HCT116 (cell line): ENCODE data around the gene ARL15. TPM values are rescaled to one million over a fixed set of nuclear protein-coding genes. Genes with fewer than 3 reads are reported as not detected.

Source experiments
- ATAC-seq: fragments of 200-7000 bp; cut with Tn5 transposase; 2 replicates; pipeline ENCODE4 v1.9.1; 2020; ENCODE audit warnings: mild to moderate bottlenecking, moderate library complexity
- BruUV-seq: library from RNA; stranded (reverse); fragments of 400-500 nt; replicated peaks from 2 replicates; lab custom pipeline; 2021; lab: Mats Ljungman, UMichigan
- CTCF ChIA-PET: fragments of 300-600 bp; sonication (Branson Sonifier 250); formaldehyde crosslinking; loops from one replicate; lab custom pipeline; 2021; ENCODE audit warnings: antibody characterized with exemption; lab: Charles Lee
- POLR2A ChIA-PET: fragments of 300-600, 350-600 bp; sonication (Branson Sonifier 250); formaldehyde crosslinking; loops from one replicate; lab custom pipeline; 2021; ENCODE audit warnings: antibody characterized with exemption; lab: Charles Lee
- RAD21 ChIA-PET, 2 experiments: fragments of 300-600 bp; sonication (Branson Sonifier 250); formaldehyde crosslinking; loops; one replicate each; lab custom pipeline; 2023; ENCODE audit warnings: low total read pairs in 2 of 2; ENCODE audit not compliant: uncharacterized antibody in 2 of 2, unreplicated experiment in 2 of 2, low non-redundant PET in 1 of 2; lab: Charles Lee
- DNase-seq: peaks from one replicate; pipeline ENCODE4 v3.0.0-alpha.2; 2010; ENCODE audit warnings: low read depth, low spot score
- H2AFZ ChIP-seq: fragments of 200-600 bp; shearing (Covaris generic), sonication (generic); 2 replicates; pipeline ENCODE4 v1.6.1; 2017; ENCODE audit warnings: low read depth, mixed run types, mixed read lengths, antibody characterized with exemption, low read length; ENCODE audit not compliant: poor library complexity, severe bottlenecking
- H3K27ac ChIP-seq: 2 replicates; pipeline ENCODE4 v1.5.1; 2012; ENCODE audit warnings: low read depth, low read length
- H3K27me3 ChIP-seq: fragments of 200-600 bp; sonication (generic); 2 replicates; pipeline ENCODE4 v1.6.1; 2016; ENCODE audit warnings: mixed run types, low read length, mixed read lengths; ENCODE audit not compliant: insufficient read depth
- H3K36me3 ChIP-seq, 2 experiments: fragments of 200-500 bp in 1 of 2; fragments of 200-600 bp in 1 of 2; sonication (Bioruptor generic) in 1 of 2; sonication (generic) in 1 of 2; 2 replicates each; pipeline versions ENCODE4 v1.5.1 to v1.6.1; 2014 to 2016; ENCODE audit warnings: low read length in 2 of 2, inconsistent platforms in 1 of 2, mixed read lengths in 1 of 2, mixed run types in 1 of 2; ENCODE audit not compliant: insufficient read depth in 2 of 2, control insufficient read depth in 1 of 2
- H3K4me1 ChIP-seq, 2 experiments: fragments of 200-600 bp in 1 of 2; sonication (generic) in 1 of 2; 2 replicates each; pipeline versions ENCODE4 v1.5.1 to v1.6.1; 2012 to 2017; ENCODE audit warnings: low read length in 2 of 2, inconsistent platforms in 1 of 2, mild to moderate bottlenecking in 1 of 2, mixed read lengths in 1 of 2, mixed run types in 1 of 2, moderate library complexity in 1 of 2; ENCODE audit not compliant: insufficient read depth in 2 of 2, control insufficient read depth in 1 of 2
- H3K4me2 ChIP-seq: fragments of 200-600 bp; sonication (generic); 2 replicates; pipeline ENCODE4 v1.6.1; 2017; ENCODE audit warnings: mixed run types, low read length, mixed read lengths
- H3K4me3 ChIP-seq, 2 experiments: fragments of 200-600 bp in 1 of 2; sonication (generic) in 1 of 2; replicated peaks in 1 of 2; 2 replicates each; pipeline ENCODE4 v1.5.1; 2011 to 2016; ENCODE audit warnings: low read length in 2 of 2, control low read depth in 1 of 2, low read depth in 1 of 2, mild to moderate bottlenecking in 1 of 2, mixed read lengths in 1 of 2, mixed run types in 1 of 2
- H3K79me2 ChIP-seq: fragments of 200-600 bp; sonication (generic); 2 replicates; pipeline ENCODE4 v1.6.1; 2017; ENCODE audit warnings: mild to moderate bottlenecking, mixed run types, low read length, moderate library complexity, mixed read lengths; ENCODE audit not compliant: insufficient read depth
- H3K9ac ChIP-seq: fragments of 200-600 bp; sonication (generic); 2 replicates; pipeline ENCODE4 v1.6.1; 2016; ENCODE audit warnings: low read length, mixed read lengths
- H3K9me2 ChIP-seq: fragments of 200-600 bp; sonication (generic), shearing (Covaris generic); 2 replicates; pipeline ENCODE4 v1.6.1; 2017; ENCODE audit warnings: mixed run types, mild to moderate bottlenecking, moderate library complexity; ENCODE audit not compliant: insufficient read depth
- H3K9me3 ChIP-seq, 2 experiments: fragments of 200-500 bp in 1 of 2; fragments of 200-600 bp in 1 of 2; sonication (Bioruptor generic) in 1 of 2; sonication (generic) in 1 of 2; 2 replicates each; pipeline ENCODE4 v1.6.1; 2014 to 2017; ENCODE audit warnings: low read length in 2 of 2, mixed read lengths in 2 of 2, inconsistent platforms in 1 of 2, low read depth in 1 of 2, mild to moderate bottlenecking in 1 of 2, mixed run types in 1 of 2, moderate library complexity in 1 of 2; ENCODE audit not compliant: control insufficient read depth in 1 of 2, insufficient read depth in 1 of 2
- H4K20me1 ChIP-seq: fragments of 200-600 bp; sonication (generic), shearing (Covaris generic); 2 replicates; pipeline ENCODE4 v1.6.1; 2017; ENCODE audit warnings: mixed run types, mild to moderate bottlenecking, moderate library complexity; ENCODE audit not compliant: insufficient read depth
- ATF3 ChIP-seq: IDR thresholded peaks from 2 replicates; pipeline ENCODE4 v1.6.1; 2012
- CBX3 ChIP-seq: IDR thresholded peaks from 2 replicates; pipeline ENCODE4 v1.6.1; 2012; ENCODE audit warnings: low read depth
- CEBPB ChIP-seq: IDR thresholded peaks from 2 replicates; pipeline ENCODE4 v1.6.1; 2012; ENCODE audit warnings: low read depth
- CTCF ChIP-seq, 3 experiments: fragments of 200-600 bp in 1 of 3; sonication (generic) in 1 of 3; IDR thresholded peaks in 2 of 3; conservative IDR thresholded peaks in 1 of 3; 2 replicates each; pipeline ENCODE4 v1.5.1; 2012 to 2017; ENCODE audit warnings: low read depth in 2 of 3, low read length in 2 of 3, antibody characterized with exemption in 1 of 3, borderline replicate concordance in 1 of 3, control low read depth in 1 of 3, mild to moderate bottlenecking in 1 of 3, mixed read lengths in 1 of 3, mixed run types in 1 of 3, moderate library complexity in 1 of 3; ENCODE audit not compliant: insufficient read depth in 1 of 3
- EGR1 ChIP-seq: IDR thresholded peaks from 2 replicates; pipeline ENCODE4 v1.6.1; 2012; ENCODE audit warnings: low read depth
- ELF1 ChIP-seq: IDR thresholded peaks from 2 replicates; pipeline ENCODE4 v1.6.1; 2012; ENCODE audit warnings: low read depth, borderline replicate concordance
- EZH2 ChIP-seq: fragments of 200-600 bp; sonication (generic); IDR thresholded peaks from 2 replicates; pipeline ENCODE4 v1.6.1; 2017; ENCODE audit warnings: antibody characterized with exemption, mixed run types
- EZH2phosphoT487 ChIP-seq: fragments of 200-600 bp; IDR thresholded peaks from 2 replicates; pipeline ENCODE4 v1.6.1; 2018; ENCODE audit warnings: antibody characterized with exemption, borderline replicate concordance
- FOSL1 ChIP-seq: IDR thresholded peaks from 2 replicates; pipeline ENCODE4 v1.6.1; 2012; ENCODE audit warnings: low read depth
- JUND ChIP-seq: IDR thresholded peaks from 2 replicates; pipeline ENCODE4 v1.6.1; 2012
- MAX ChIP-seq: IDR thresholded peaks from 2 replicates; pipeline ENCODE4 v1.6.1; 2012
- POLR2A ChIP-seq: IDR thresholded peaks from 2 replicates; pipeline ENCODE4 v1.7.0; 2011; ENCODE audit warnings: borderline replicate concordance; ENCODE audit not compliant: insufficient read depth, insufficient read length; ENCODE audit errors: extremely low read depth
- POLR2AphosphoS5 ChIP-seq: IDR thresholded peaks from 2 replicates; pipeline ENCODE4 v1.6.1; 2011; ENCODE audit warnings: mild to moderate bottlenecking, low read depth, low read length, moderate library complexity
- RAD21 ChIP-seq: IDR thresholded peaks from 2 replicates; pipeline ENCODE4 v1.6.1; 2012; ENCODE audit warnings: low read depth, mild to moderate bottlenecking
- REST ChIP-seq: IDR thresholded peaks from 2 replicates; pipeline ENCODE4 v1.6.1; 2012; ENCODE audit warnings: low read depth
- SIN3A ChIP-seq: IDR thresholded peaks from 2 replicates; pipeline ENCODE4 v1.6.1; 2012; ENCODE audit warnings: low read depth
- SP1 ChIP-seq: IDR thresholded peaks from 2 replicates; pipeline ENCODE4 v1.6.1; 2012; ENCODE audit warnings: low read depth
- YY1 ChIP-seq: IDR thresholded peaks from 2 replicates; pipeline ENCODE4 v1.6.1; 2011; ENCODE audit warnings: low read length, low read depth, moderate library complexity, mild to moderate bottlenecking; ENCODE audit not compliant: insufficient replicate concordance; ENCODE audit errors: extremely low read depth
- ZBTB33 ChIP-seq: IDR thresholded peaks from 2 replicates; pipeline ENCODE4 v1.6.1; 2011; ENCODE audit warnings: mild to moderate bottlenecking, low read length, moderate library complexity; ENCODE audit not compliant: insufficient replicate concordance; ENCODE audit errors: extremely low read depth
- ZFX ChIP-seq: fragments of 450-650 bp; IDR thresholded peaks from 2 replicates; pipeline ENCODE4 v1.6.1; 2017
- intact Hi-C: fragments of 100-400 bp; cut with micrococcal nuclease; formaldehyde crosslinking; loops from 2 replicates; pipeline ENCODE4 v1.10.0; 2022
- total RNA-seq: library from RNA; stranded (reverse); gene quantifications from one replicate; pipeline ENCODE4 v1.2.1, GENCODE V29; 2021; ENCODE audit not compliant: unreplicated experiment

The ARL15 gene
- total RNA-seq, 1 experiment from 2014 or later = 15.0 TPM

GRCh38 chr5:54049963-54050362 lies 260.4 kb downstream of the ARL15 start:
- H3K4me2 ChIP-seq = no peak overlapping the region
- POLR2A ChIA-PET = no interaction called here
- H3K4me3 ChIP-seq = no peak overlapping the region
- H3K79me2 ChIP-seq = no peaks in the 10 kb centered on the region
- H3K9ac ChIP-seq = no peak overlapping the region
- intact Hi-C loops = no loop called here
- no TSS peak for BruUV-seq
- ATAC-seq (no peak), DNase-seq (no peak)
- no peaks in the 10 kb centered on the region for H3K9me3 ChIP-seq
- H3K9me2 ChIP-seq = no peaks in the 10 kb centered on the region
- RAD21 ChIA-PET = no interaction called here
- H3K27me3 ChIP-seq = no peaks in the 10 kb centered on the region
- H4K20me1 ChIP-seq = no peaks in the 10 kb centered on the region
- no peak overlapping the region for H3K27ac ChIP-seq
- CTCF ChIA-PET = no interaction called here
- TF ChIP-seq ATF3 (no peak), JUND (no peak), EZH2 (no peak), CBX3 (no peak), ZFX (no peak), YY1 (no peak), POLR2AphosphoS5 (no peak), POLR2A (no peak), FOSL1 (no peak), CEBPB (no peak), SP1 (no peak), SIN3A (no peak), EZH2phosphoT487 (no peak), EGR1 (no peak), ZBTB33 (no peak), REST (no peak), ELF1 (no peak), MAX (no peak), CTCF (IDR thresholded peaks at IDR 0.05 in 2 of 3, conservative IDR thresholded peaks at IDR 0.05 in 1 of 3; ENCODE audit: borderline replicate concordance in 1 of 3, insufficient read depth in 1 of 3, low read depth in 2 of 3, low read length in 2 of 3) (no peak), RAD21 (no peak)
- no peak overlapping the region for H2AFZ ChIP-seq
- no peaks in the 10 kb centered on the region for H3K4me1 ChIP-seq
- H3K36me3 ChIP-seq = no peaks in the 10 kb centered on the region
